ENCODE measurements around the gene ATG2B.
"Not testable (repeated sequence)": the region's sequence is repeated elsewhere in the genome, so short reads cannot be mapped to it uniquely, and the experiment has no call there.

Gene ATG2B

GRCh38 chr14:96376093-96376492 lies 13.0 kb upstream of the ATG2B start:
- no peak for DNase-seq

GRCh38 chr14:96373538-96373937 lies 10.4 kb upstream of the ATG2B start:
- no peak for DNase-seq

- no peak for DNase-seq
Observed at GRCh38 chr14:96370528-96370927, 7.4 kb upstream of the ATG2B start.

GRCh38 chr14:96368534-96368933 lies 5.4 kb upstream of the ATG2B start:
- no peak for DNase-seq

- DNase-seq: no peak
Observed at GRCh38 chr14:96364962-96365361, 1.8 kb upstream of the ATG2B start.

- peak; percentile 43 for DNase-seq
Observed at GRCh38 chr14:96363751-96364336, 703 bp upstream of the ATG2B start.

GRCh38 chr14:96362071-96362964 lies 823 bp downstream of the ATG2B start:
- peak; percentile 48 for DNase-seq

GRCh38 chr14:96359959-96360358 lies 3.2 kb downstream of the ATG2B start:
- DNase-seq: no peak

- DNase-seq: no peak
Observed at GRCh38 chr14:96357216-96357615, 5.9 kb downstream of the ATG2B start.

GRCh38 chr14:96354246-96354645 lies 8.9 kb downstream of the ATG2B start:
- no peak for DNase-seq

- DNase-seq: no peak
Observed at GRCh38 chr14:96352708-96353107, 10.4 kb downstream of the ATG2B start.

- DNase-seq: no peak
Observed at GRCh38 chr14:96351986-96352385, 11.2 kb downstream of the ATG2B start.

GRCh38 chr14:96349286-96350075 lies 13.7 kb downstream of the ATG2B start:
- no peak for DNase-seq

GRCh38 chr14:96347957-96348356 lies 15.2 kb downstream of the ATG2B start:
- not testable (repeated sequence) for DNase-seq

- DNase-seq: no peak
Observed at GRCh38 chr14:96345669-96346068, 17.5 kb downstream of the ATG2B start.

GRCh38 chr14:96341323-96341722 lies 21.8 kb downstream of the ATG2B start:
- DNase-seq: no peak

- DNase-seq: no peak
Observed at GRCh38 chr14:96338551-96338950, 24.6 kb downstream of the ATG2B start.

- DNase-seq: no peak
Observed at GRCh38 chr14:96324219-96324618, 38.9 kb downstream of the ATG2B start.

- no peak for DNase-seq
Observed at GRCh38 chr14:96320605-96321004, 42.5 kb downstream of the ATG2B start.

GRCh38 chr14:96318836-96319235 lies 44.3 kb downstream of the ATG2B start:
- no peak for DNase-seq

GRCh38 chr14:96316087-96316486 lies 47.1 kb downstream of the ATG2B start:
- no peak for DNase-seq

- no peak for DNase-seq
Observed at GRCh38 chr14:96310906-96311305, 52.2 kb downstream of the ATG2B start.

- no peak for DNase-seq
Observed at GRCh38 chr14:96309896-96310330, 53.2 kb downstream of the ATG2B start.

All from activated naive CD4-positive, alpha-beta T cell treated with Interleukin-2 at 50 U/mL for 16 hours (primary cell).